NCI-H345 treated with DMSO at 0.1 percent for 48 hours (cell line): ENCODE measurements around the gene ALOX5.
A peak's percentile ranks its signal among the peaks of the same experiment; 100 is the strongest.
"Not testable (repeated sequence)": the region's sequence is repeated elsewhere in the genome, so short reads cannot be mapped to it uniquely, and the experiment has no call there.

Experiments used
- DNase-seq: peaks from one replicate; lab custom pipeline; 2025; ENCODE audit not compliant: unreplicated experiment; lab: John Stamatoyannopoulos, UW

The ALOX5 gene

GRCh38 chr10:45404087-45404769 is 30.2 kb downstream of the ALOX5 start:
- no peak for DNase-seq

DNA sequence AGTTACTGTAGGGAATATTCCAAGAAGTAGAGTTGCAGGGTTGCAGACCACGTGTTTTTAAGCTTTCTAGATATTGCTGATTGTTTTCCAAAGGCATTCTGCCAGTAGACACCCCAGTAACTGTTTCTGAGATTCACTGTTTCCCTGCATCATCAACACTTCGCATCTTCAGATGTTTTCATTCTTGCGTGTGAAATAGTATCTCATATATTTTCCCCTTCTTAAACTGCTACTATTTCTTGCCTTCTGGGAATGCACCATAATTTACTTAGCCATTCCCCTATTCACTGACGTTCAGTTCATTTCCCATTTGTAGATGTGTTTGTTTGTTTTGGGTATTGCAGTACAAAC is 30.7 kb downstream of the ALOX5 start:
- DNase-seq = no peak

DNA sequence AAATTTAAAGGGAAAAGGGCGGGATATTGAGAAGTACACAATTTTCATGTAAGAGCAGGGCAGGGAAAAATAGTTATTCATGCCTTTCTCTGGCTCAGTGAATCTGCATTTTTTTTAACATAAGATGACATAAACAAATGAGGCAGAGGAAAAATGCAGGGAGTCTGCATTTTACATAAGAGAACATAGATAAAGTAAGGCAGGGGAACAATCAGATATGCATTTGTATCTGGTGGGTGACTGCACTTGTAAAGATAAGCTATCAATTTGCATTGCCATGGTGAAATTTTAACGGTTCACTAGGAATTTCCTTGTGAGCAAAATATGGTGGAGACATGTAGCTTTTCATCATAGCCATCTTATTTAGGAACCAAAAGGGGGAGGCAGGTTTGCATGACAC is 33.5 kb downstream of the ALOX5 start:
- no peak for DNase-seq

DNA sequence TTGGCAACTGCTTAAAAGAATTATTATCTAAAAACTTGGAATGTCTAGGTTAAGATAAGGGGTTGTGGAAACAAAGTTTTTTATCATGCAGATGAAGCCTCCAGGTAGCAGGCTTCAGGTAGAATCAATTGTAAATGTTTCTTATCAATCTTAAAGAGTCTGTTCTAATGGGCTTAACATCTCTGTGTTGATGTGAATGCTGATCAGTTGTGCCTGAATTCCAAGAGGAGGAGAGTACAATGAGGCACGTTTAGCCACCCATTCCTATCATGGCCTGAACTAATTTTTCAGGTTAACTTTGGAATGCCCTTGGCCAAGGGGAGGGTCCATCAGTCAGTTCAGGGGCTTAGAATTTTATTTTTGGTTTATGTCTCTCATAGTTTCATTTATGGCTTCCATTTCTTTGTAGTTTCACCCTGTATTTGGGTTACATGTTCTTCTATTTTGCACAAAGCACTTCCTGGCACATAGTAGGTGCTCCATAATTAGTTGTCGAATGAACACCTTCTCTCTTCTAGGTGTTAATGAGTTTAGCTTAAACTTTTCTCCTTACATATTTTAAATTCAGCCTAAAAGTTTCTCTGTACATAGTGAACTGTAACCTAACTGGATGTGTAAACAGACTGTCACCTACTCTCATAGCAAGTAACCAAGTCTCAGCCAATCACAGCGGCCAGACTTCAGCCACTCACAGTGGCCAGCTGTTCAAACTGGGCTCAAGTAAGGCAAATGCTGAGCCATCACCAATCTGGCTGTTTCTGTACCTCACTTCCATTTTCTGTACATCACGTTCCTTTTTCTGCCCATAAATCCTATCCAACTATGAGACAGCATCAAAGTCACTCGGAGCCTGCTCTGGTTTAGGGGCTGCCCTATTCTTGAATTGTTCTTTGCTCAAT is 34.7 kb downstream of the ALOX5 start:
- DNase-seq = no peak

DNA sequence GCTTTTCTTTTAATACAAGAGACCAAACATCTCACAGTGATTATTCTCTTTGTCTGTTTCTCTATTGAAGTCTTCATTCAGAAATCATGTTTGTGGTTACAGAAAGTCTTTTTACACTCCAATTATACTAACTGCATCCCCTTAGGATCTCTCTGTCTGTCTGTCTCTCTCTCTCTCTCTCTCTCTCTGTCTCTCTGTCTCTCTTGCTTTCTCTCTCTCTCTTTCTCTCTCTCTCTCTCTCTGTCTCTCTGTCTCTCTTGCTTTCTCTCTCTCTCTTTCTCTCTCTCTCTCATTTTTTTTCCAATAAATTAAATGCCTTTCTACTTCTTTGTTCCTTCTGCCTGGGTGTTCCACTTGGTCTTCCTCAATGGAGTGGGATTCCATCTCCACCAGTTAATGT is 35.3 kb downstream of the ALOX5 start:
- DNase-seq = not testable (repeated sequence)

DNA sequence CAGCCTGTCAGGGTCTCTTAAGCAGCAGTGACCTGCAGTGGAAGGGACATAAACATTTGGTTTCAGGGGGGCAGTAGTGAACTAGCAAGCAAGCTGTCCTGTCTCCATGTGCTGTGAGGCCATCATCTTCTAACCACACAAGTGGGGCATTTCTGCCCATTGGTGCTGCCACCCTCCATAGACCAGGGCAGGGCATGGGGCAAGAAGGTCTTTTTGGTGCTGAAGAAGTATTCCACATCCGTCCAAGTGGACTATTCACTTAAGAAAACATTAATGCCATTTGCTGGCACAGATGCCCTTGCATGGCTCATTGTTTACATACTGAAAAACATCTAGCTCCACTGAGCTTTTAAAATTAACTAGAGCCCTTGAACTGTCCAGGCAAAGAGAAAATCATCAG is 35.8 kb downstream of the ALOX5 start:
- no peak for DNase-seq

DNA sequence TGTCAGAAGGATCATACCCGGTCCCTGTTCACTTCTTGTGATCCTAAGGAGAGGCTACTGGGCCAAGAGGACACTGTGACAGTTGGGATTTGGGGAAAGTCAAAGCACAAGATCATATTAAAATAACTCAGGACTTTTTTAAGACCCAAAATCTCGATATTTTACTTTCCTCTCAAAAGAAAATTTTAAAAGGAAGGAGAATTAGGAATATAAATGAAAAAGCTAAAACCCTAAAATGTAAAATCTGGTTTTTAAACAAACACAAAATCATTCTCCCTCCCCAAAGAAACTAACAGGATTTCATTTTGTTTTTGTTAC is 36.4 kb downstream of the ALOX5 start:
- no peak for DNase-seq

- no peak for DNase-seq
Measured at GRCh38 chr10:45410807-45411606, 37.0 kb downstream of the ALOX5 start.

DNA sequence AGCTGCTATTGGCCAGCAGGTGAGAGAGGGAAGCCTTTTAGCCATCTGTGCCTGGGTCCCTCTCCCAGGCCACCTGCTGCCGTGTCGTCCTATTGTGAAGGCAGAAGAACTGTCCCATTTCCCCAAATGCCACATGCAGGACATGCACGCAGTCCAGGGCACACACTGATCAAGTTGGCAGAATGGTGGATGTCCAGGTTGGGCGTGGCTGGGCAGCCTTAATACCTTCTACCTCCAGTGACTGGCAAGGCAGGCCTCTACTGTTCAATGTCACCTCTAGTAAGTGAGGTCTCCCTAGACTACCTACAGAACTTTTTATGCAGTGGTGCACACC is 37.6 kb downstream of the ALOX5 start:
- DNase-seq = no peak

DNA sequence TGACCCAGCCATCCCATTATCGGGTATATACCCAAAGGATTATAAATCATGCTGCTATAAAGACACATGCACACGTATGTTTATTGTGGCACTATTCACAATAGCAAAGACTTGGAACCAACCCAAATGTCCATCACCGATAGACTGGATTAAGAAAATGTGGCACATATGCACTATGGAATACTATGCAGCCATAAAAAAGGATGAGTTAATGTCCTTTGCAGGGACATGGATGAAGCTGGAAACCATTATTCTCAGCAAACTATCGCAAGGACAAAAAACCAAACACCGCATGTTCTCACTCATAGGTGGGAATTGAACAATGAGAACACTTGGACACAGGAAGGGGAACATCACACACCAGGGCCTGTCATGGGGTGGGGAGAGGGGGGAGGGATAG is 41.0 kb downstream of the ALOX5 start:
- DNase-seq = not testable (repeated sequence)

- no peak for DNase-seq
Measured at GRCh38 chr10:45416603-45417002, 42.6 kb downstream of the ALOX5 start.

DNA sequence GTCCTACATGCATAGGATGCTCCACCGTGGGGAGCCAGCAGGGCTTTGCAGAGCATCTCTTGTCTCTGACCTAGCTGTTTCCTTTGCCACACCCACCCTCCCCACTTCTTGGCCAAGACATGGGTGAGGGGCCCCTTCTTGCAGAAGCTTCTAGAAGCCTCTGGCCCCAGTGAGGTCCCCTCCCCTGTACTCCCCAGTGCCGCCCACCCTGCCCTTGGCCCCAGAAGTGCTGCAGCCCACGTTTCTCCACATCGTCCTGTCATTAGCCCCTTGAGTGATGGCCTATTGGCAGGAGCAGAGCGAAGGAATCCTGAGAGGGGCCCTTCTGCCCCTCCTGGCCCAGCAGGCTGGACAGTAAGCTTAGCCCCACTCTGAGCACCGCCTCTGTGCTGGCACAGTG is 43.7 kb downstream of the ALOX5 start:
- no peak for DNase-seq

DNA sequence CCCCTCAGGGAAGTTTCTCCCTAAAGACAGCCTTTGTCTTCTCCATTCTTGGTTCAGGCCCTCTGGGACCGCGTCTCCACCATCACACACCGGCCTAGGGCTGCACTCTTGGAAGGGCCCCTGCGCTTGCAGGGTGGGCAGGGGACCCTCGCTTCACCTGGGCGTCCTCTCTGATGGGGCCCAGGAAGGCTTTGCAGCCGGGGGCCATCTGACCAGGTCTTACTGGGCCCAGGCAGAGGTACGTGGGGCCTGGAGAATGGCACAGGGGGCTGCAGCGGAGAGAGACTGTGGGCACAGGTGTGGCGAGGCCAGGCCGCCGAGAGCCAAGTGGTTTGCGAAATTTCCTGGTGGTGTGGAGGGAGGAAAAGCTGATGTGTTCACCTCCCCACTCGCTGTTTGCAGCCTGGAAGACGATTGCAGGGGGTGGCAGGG is 44.4 kb downstream of the ALOX5 start:
- no peak for DNase-seq

DNA sequence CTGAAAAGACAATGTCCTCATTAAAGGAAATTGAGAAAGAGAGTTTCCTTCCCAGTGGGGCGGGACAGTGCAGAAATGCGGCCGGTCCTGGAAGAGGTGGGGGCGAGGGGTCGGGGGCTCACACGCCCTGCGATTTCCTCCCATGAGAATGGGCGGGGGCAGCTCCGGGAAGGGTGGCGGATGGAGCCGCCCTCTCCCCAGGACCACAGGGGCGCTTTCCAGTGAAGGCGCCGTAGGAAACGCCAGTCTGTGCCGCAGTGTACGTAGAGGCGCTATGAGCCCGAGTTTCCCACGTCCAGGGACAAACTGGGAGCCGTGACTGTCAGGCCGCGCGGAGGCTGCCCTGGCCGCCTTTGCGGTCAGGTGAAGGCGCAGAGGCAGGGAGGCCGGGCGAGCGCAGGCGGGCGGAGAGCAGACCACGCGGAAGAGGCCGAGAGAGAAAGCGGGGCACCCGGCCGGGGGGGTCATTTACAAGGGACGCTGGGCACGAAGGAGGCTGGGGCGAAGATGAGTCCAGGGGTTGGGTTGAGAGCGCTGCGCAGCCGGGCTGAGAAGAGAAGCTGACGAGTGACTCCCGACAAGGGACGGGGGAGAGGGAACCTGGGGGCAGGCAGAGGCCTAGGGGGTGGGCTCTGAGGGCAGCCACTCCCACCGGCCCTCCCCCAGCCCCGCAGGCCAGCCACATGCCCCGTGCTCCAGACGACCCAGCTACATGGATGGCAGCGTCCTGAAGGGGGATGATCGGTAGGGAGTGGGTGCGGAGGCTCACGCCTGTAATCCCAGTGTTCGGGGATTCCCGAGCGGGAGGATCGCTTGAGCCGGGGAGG is 45.0 kb downstream of the ALOX5 start:
- DNase-seq = no peak

GRCh38 chr10:45419676-45420025 is 45.6 kb downstream of the ALOX5 start:
- DNase-seq = no peak

- DNase-seq = peak; percentile 51
Measured at GRCh38 chr10:45420453-45421192, 46.6 kb downstream of the ALOX5 start.

DNA sequence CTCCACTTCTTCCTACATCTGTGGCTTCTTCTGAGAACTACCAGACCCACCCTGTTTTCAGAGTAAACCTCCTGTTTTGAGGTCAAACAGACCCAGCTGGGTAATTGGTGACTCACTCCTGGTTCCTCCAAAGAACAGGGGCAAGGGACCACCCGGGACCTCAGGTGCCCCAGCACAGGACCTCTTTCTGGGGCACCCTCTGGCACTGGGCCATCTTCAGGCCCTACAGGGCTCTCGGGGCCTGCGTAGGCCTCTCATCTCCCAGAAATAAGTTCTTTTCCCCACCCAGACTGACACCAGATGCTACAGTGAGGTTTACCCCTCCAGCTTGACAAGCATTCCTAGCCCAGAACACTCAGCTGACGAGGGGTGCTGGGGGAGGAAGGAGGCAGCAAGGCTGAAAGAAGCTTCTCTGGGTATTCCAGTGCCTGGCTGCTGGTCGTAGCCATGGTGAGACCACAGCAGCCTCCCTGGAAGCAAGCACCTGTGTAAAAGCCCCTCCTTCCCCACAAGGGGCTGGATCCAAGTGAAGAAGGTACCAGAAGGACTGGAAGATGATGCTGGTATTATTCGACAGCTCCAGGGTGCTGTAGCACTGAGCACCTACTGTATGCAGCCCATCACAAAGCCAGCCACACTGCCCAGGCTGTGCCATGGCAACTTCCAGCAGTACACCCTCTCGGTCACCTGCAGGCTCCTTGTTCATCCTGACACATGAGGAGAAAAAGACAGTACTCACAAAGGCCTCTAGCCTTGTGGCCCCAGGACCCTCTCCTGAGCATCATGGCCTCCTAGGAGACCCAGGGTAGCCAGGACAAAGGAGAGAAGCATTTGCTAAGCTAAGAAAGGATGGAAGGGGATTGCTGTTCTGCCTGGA is 47.4 kb downstream of the ALOX5 start:
- no peak for DNase-seq

GRCh38 chr10:45422207-45422865 is 48.3 kb downstream of the ALOX5 start:
- no peak for DNase-seq
